ENCODE data around the gene ESRP2.

Gene ESRP2

DNA sequence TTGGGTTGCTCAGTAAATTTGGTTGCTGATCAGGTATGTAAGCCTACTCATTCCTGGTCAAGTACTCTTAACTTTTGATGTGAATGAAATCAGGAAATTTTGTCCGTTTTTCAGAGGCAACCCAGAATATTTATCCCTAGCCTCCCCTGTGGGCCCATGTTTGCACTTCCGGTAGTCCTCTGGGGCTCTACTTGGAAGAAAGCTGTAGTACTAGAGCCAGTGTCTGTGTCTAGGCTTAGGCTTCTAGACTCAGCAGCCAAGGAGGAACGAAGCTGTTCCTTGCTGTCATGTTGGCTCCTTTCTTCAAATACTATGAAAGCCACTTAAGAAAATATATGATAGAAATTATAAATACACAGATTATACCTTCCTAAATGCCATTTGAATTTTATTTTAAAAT lies 21.2 kb downstream of the ESRP2 start:
- no peak for DNase-seq

DNA sequence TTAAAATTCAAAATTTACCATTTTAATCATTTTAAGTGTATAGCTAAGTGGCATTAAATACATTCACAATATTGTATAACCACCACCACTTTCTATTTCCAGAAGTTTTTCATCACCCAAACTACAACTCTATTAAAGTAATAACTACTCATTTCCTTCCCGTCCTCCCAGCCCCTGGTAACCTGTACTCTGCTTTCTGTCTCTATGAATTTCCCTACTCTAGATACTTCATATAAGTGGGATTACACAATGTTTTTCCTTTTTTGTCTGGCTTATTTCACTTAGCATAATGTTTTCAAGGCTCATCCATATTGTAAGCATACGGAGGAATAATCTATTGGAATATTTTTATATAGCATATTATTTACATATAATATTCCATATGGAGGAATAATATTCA lies 29.7 kb downstream of the ESRP2 start:
- DNase-seq = no peak

- DNase-seq = no peak
Measured at GRCh38 chr16:68202091-68202519, 33.8 kb downstream of the ESRP2 start.

DNA sequence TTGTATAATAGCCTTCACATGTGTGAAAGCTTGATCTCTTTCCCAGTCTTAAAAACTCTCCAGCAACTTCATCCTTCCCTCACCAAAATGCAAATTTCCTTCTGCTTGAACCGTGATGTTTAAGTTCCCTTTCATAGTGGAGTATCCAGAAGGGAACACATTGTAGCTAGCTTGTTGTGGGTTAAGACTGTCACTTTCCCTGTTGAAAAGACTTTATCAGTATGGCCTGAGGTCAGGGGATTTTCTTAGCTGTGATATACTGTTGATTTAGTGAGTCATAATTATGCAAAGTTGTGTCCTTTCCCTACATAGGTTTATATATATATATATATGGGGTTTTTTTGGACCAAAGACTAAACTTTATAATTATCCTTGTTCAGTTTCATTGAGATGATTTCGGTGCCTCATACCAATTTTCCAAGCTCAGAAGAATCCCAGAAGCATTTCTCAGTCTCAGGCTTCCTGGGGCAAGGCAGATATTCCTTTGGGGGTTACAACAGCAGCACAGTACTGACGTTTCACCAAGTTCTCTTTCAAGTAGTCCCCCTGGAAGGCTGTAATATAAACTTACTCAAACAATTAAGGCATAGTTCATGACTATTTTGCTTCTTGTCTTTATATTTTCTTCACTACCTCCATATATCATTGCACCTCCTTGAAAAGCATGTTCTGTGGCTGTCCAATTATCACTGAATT lies 35.7 kb downstream of the ESRP2 start:
- no peak for DNase-seq

- DNase-seq = no peak
Measured at GRCh38 chr16:68197250-68197649, 38.7 kb downstream of the ESRP2 start.

- no peak for DNase-seq
Measured at GRCh38 chr16:68194251-68194650, 41.7 kb downstream of the ESRP2 start.

- no peak for DNase-seq
Measured at GRCh38 chr16:68190736-68191510, 45.0 kb downstream of the ESRP2 start.

GRCh38 chr16:68190081-68190480 lies 45.8 kb downstream of the ESRP2 start:
- DNase-seq = no peak

DNA sequence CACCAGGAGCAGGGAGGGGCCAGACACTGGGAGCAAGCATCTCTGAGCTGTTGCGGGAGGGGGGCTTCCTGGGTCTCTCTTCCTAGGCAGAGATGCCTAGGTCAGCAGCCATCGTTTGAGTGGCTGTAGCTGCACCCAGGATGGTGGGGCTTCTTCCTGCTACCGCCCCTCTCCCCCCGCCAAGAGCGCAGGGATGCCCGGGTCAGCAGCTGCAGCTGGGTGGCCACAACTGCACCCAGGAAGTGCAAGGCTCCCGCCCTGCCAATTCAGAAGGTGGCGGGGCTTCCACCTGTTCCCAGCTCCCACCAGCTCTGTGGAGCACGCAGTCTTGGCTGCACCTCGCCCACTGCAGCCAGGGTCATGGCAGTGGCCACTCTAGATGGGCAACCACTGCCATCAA lies 47.8 kb downstream of the ESRP2 start:
- no peak for DNase-seq

DNA sequence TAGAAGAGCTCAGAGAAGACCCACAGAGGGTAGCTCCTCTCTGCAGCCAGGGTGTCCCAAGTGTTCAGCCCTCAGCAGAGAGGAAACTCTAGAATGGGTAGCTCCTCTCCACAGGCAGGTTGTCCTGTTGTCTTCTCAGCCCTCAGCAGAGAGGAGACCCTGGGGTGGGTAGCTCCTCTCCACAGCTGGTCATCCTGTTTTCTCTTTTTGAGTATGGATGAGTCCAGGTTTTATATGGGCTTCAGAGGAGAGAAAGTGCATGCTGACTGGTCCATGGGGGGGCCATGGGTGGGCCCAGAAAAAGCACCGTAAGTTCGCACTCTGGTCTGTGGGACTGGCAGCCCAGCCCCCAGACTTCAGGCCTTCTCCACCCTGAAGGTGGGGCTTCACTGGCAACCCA lies 48.4 kb downstream of the ESRP2 start:
- DNase-seq = no peak

GRCh38 chr16:68186877-68187276 lies 49.0 kb downstream of the ESRP2 start:
- no peak for DNase-seq

DNA sequence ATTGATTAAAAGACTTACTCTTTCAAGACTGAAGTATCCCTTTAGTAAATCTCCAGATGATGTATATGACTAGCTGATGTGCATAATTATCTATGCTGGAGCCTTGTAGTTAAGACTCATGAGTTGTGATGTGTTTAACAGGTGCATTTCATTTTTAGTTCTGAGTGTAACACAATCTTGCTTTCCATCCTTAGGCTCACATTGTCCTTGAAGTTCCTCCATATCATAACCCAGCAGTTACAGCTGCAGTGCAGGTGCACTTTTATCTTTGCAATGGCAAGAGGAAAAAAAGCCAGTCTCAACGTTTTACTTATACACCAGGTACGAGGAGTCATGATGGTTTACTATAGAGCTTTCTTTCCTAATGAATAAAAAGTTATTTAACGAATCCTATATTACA lies 52.9 kb downstream of the ESRP2 start:
- no peak for DNase-seq

GRCh38 chr16:68179855-68180254 lies 56.1 kb downstream of the ESRP2 start:
- no peak for DNase-seq

GRCh38 chr16:68179196-68179795 lies 56.6 kb downstream of the ESRP2 start:
- no peak for DNase-seq

Measured in activated naive CD4-positive, alpha-beta T cell (primary cell).